PC-3 (cell line): ENCODE data around the gene SPOUT1. TPM values are rescaled to one million over a fixed set of nuclear protein-coding genes. Genes with fewer than 3 reads are reported as not detected.

Experiments used
- ATAC-seq: fragments of 200-7000 bp; cut with Tn5 transposase; 2 replicates; pipeline ENCODE4 v1.9.1; 2020; ENCODE audit warnings: mild to moderate bottlenecking, moderate library complexity
- BruUV-seq: library from RNA; stranded (reverse); fragments of 400-500 nt; replicated peaks from 2 replicates; lab custom pipeline; 2021; lab: Mats Ljungman, UMichigan
- CTCF ChIA-PET: fragments of 300-600 bp; sonication (Branson Sonifier 250); formaldehyde crosslinking; loops from one replicate; lab custom pipeline; 2022; ENCODE audit warnings: antibody characterized with exemption; lab: Charles Lee
- POLR2A ChIA-PET: fragments of 300-600 bp; sonication (Branson Sonifier 250); formaldehyde crosslinking; loops from one replicate; lab custom pipeline; 2022; ENCODE audit warnings: antibody characterized with exemption; ENCODE audit not compliant: unreplicated experiment; lab: Charles Lee
- DNase-seq: peaks from one replicate; pipeline ENCODE4 v3.0.0-alpha.2; 2015
- H2AFZ ChIP-seq: fragments of 300-600 bp; sonication (generic); 2 replicates; pipeline ENCODE4 v1.6.0; 2016; ENCODE audit warnings: antibody characterized with exemption, low read length
- H3F3A ChIP-seq: fragments of 300-600 bp; sonication (generic); one replicate; pipeline ENCODE4 v1.6.0; 2017; ENCODE audit warnings: antibody characterized with exemption, low read length, control low read depth, mild to moderate bottlenecking; ENCODE audit not compliant: unreplicated experiment
- H3K27ac ChIP-seq: fragments of 300-600 bp; sonication (generic); 2 replicates; pipeline ENCODE4 v1.5.1; 2016; ENCODE audit warnings: mild to moderate bottlenecking, low read length
- H3K27me3 ChIP-seq: fragments of 300-600 bp; sonication (generic); 2 replicates; pipeline ENCODE4 v1.6.1; 2016; ENCODE audit warnings: low read length, mixed read lengths
- H3K36me3 ChIP-seq: fragments of 300-600 bp; sonication (generic); 2 replicates; pipeline ENCODE4 v1.6.1; 2016; ENCODE audit warnings: low read depth, mixed run types, low read length, mixed read lengths
- H3K4me1 ChIP-seq: fragments of 300-600 bp; sonication (generic); 2 replicates; pipeline ENCODE4 v1.5.1; 2016; ENCODE audit warnings: low read length; ENCODE audit not compliant: insufficient read depth
- H3K4me2 ChIP-seq: fragments of 300-600 bp; sonication (generic); 2 replicates; pipeline ENCODE4 v1.6.0; 2016; ENCODE audit warnings: low read length
- H3K4me3 ChIP-seq: fragments of 300-600 bp; sonication (generic); 2 replicates; pipeline ENCODE4 v1.5.1; 2016; ENCODE audit warnings: mild to moderate bottlenecking, low read length, mixed read lengths
- H3K79me2 ChIP-seq: fragments of 300-600 bp; sonication (generic); 2 replicates; pipeline ENCODE4 v1.6.1; 2017; ENCODE audit warnings: low read length, mixed read lengths
- H3K9ac ChIP-seq: fragments of 300-600 bp; sonication (generic); 2 replicates; pipeline ENCODE4 v1.6.0; 2016; ENCODE audit warnings: mild to moderate bottlenecking, low read length
- H3K9me2 ChIP-seq: fragments of 300-600 bp; sonication (generic); replicated peaks from 2 replicates; pipeline ENCODE4 v1.6.1; 2016; ENCODE audit warnings: mixed run types, low read length, mixed read lengths
- H3K9me3 ChIP-seq: fragments of 300-600 bp; sonication (generic); 2 replicates; pipeline ENCODE4 v1.6.1; 2016; ENCODE audit warnings: low read length, mixed read lengths
- H4K20me1 ChIP-seq: fragments of 300-600 bp; sonication (generic); 2 replicates; pipeline ENCODE4 v1.6.1; 2016; ENCODE audit warnings: low read length, mixed read lengths
- CTCF ChIP-seq: fragments of 300-600 bp; sonication (generic); conservative IDR thresholded peaks from 2 replicates; pipeline ENCODE4 v1.5.1; 2017; ENCODE audit warnings: antibody characterized with exemption, low read depth, mild to moderate bottlenecking, low read length
- EZH2 ChIP-seq: fragments of 300-600 bp; sonication (generic); IDR thresholded peaks from one replicate; pipeline ENCODE4 v1.6.1; 2017; ENCODE audit warnings: antibody characterized with exemption, mild to moderate bottlenecking, low read length; ENCODE audit not compliant: unreplicated experiment
- EZH2phosphoT487 ChIP-seq: fragments of 300-600 bp; sonication (generic); IDR thresholded peaks from 2 replicates; pipeline ENCODE4 v1.6.1; 2018; ENCODE audit warnings: mild to moderate bottlenecking, antibody characterized with exemption, low read length, borderline replicate concordance
- intact Hi-C: fragments of 100-400 bp; cut with micrococcal nuclease; formaldehyde crosslinking; loops from 2 replicates; pipeline ENCODE4 v1.9.0; 2023
- total RNA-seq: library from RNA; depleted of rRNA; stranded (reverse); fragments of >200 nt; gene quantifications from 2 replicates; pipeline ENCODE4 v1.2.3, GENCODE V29; 2014

SPOUT1 gene
- total RNA-seq, 1 experiment from 2014 or later = 27.2 TPM

- Histone ChIP-seq H3F3A (no peaks in the 10 kb centered on the region), H3K36me3 (peaks cover 9% of the 10 kb centered on the region; the same call in 1 of the 2 replicates), H3K4me2 (peak overlapping the region; percentile 93), H3K9ac (no peak overlapping the region), H3K9me3 (no peaks in the 10 kb centered on the region), H3K27ac (no peak overlapping the region), H3K79me2 (0 out of 2 replicates have a peak, but pooled peaks cover 11% of the 10 kb centered on the region), H4K20me1 (no peaks in the 10 kb centered on the region), H3K4me3 (peak overlapping the region; percentile 77; the same call in 1 of the 2 replicates), H3K4me1 (peaks cover 4% of the 10 kb centered on the region; the same call in 1 of the 2 replicates), H3K9me2 (no peaks in the 10 kb centered on the region), H3K27me3 (no peaks in the 10 kb centered on the region), H2AFZ (no peak overlapping the region)
- ChIA-PET CTCF (interaction anchor here (0.6 to 0.8 kb wide), 2 partner anchors 32 to 208 kb away, joined by 3 to 5 read pairs; partner anchors contain the start of gene SH3GLB2), POLR2A (no interaction called here)
- TF ChIP-seq CTCF = no peak
- TF ChIP-seq EZH2 = no peak
- TF ChIP-seq EZH2phosphoT487 = no peak
- DNase-seq (peak; percentile 51), ATAC-seq (peak; percentile 41)
- BruUV-seq = TSS peak; percentile 41
- intact Hi-C loops = no loop called here
These were observed 9.6 kb downstream of the SPOUT1 start for GRCh38 chr9:128819716-128820664.

GRCh38 chr9:128818839-128819715, 10.5 kb downstream of the SPOUT1 start:
- Histone ChIP-seq H3K9me2 (no peaks in the 10 kb centered on the region), H3F3A (no peaks in the 10 kb centered on the region), H3K27ac (no peak overlapping the region), H3K79me2 (0 out of 2 replicates have a peak, but pooled peaks cover 11% of the 10 kb centered on the region), H4K20me1 (no peaks in the 10 kb centered on the region), H3K36me3 (peaks cover 9% of the 10 kb centered on the region; the same call in 1 of the 2 replicates), H2AFZ (0 out of 2 replicates have a peak overlapping the region, but pooled peaks have one; percentile 45), H3K4me3 (peak overlapping the region; percentile 77), H3K4me2 (peak overlapping the region; percentile 93), H3K27me3 (no peaks in the 10 kb centered on the region), H3K4me1 (peaks cover 4% of the 10 kb centered on the region; the same call in 1 of the 2 replicates), H3K9ac (peak overlapping the region; percentile 51), H3K9me3 (no peaks in the 10 kb centered on the region)
- peak; percentile 16 for DNase-seq
- CTCF ChIA-PET = interaction anchor here (0.5 to 1.2 kb wide), 7 partner anchors 11 to 209 kb away, joined by 3 to 6 read pairs (median 3); partner anchors contain the start of genes SH3GLB2 and SPOUT1
- no peak for TF ChIP-seq EZH2
- TF ChIP-seq CTCF = no peak
- TF ChIP-seq EZH2phosphoT487 = no peak
- BruUV-seq = no TSS peak
- POLR2A ChIA-PET = interaction anchor here (1.1 kb wide), 1 partner anchor 321 kb away, joined by 5 read pairs; no protein-coding TSS in a partner anchor
- intact Hi-C loops = no loop called here
- peak; percentile 37 for ATAC-seq
